Ureter (tissue), 1 donor: Measurements from ENCODE around the gene ETV2. TPM values are rescaled to one million over a fixed set of nuclear protein-coding genes. Genes with fewer than 3 reads are reported as not detected.
"Not testable (repeated sequence)": the region's sequence is repeated elsewhere in the genome, so short reads cannot be mapped to it uniquely, and the experiment has no call there.

Source experiments
- DNase-seq: peaks from one replicate; pipeline ENCODE4 v3.0.0-alpha.2; 2020; ENCODE audit warnings: low spot score
- total RNA-seq: library from RNA; stranded (reverse); gene quantifications from one replicate; pipeline ENCODE4 v1.2.4, GENCODE V29; 2023
- donor health status: DM: yes; HTN: yes; CAD: no.

ETV2 gene
- total RNA-seq = 1.1 TPM

- no peak for DNase-seq
Measured at GRCh38 chr19:35641515-35642151, at the start of gene ETV2. ETV2 (plus strand) TSS chr19:35641745; CDS start chr19:35642461, 716 bp downstream.

- DNase-seq = no peak
Measured at GRCh38 chr19:35592226-35592625, 49.3 kb upstream of the ETV2 start.

GRCh38 chr19:35595026-35595425 lies 46.5 kb upstream of the ETV2 start:
- not testable (repeated sequence) for DNase-seq

GRCh38 chr19:35595928-35596327 lies 45.6 kb upstream of the ETV2 start:
- DNase-seq = no peak

GRCh38 chr19:35596366-35596999 lies 45.1 kb upstream of the ETV2 start:
- DNase-seq = no peak

- DNase-seq = no peak
Measured at GRCh38 chr19:35601971-35602370, 39.6 kb upstream of the ETV2 start.

GRCh38 chr19:35604436-35604835 lies 37.1 kb upstream of the ETV2 start:
- not testable (repeated sequence) for DNase-seq

- not testable (repeated sequence) for DNase-seq
Measured at GRCh38 chr19:35607170-35607569, 34.4 kb upstream of the ETV2 start.

GRCh38 chr19:35607661-35608060 lies 33.9 kb upstream of the ETV2 start:
- DNase-seq = no peak

GRCh38 chr19:35608251-35608650 lies 33.3 kb upstream of the ETV2 start:
- DNase-seq = no peak

- DNase-seq = no peak
Measured at GRCh38 chr19:35609851-35610353, 31.6 kb upstream of the ETV2 start.

- no peak for DNase-seq
Measured at GRCh38 chr19:35612224-35612558, 29.4 kb upstream of the ETV2 start.

GRCh38 chr19:35612559-35613321 lies 28.8 kb upstream of the ETV2 start, which contains the start of gene HAUS5:
HAUS5 (plus strand) TSS chr19:35612735; CDS start chr19:35612795, 60 bp downstream.
- peak; percentile 94 for DNase-seq

GRCh38 chr19:35613574-35613973 lies 28.0 kb upstream of the ETV2 start:
- DNase-seq = no peak

- no peak for DNase-seq
Measured at GRCh38 chr19:35615036-35615435, 26.5 kb upstream of the ETV2 start.

GRCh38 chr19:35618857-35619256 lies 22.7 kb upstream of the ETV2 start:
- no peak for DNase-seq

- DNase-seq = no peak
Measured at GRCh38 chr19:35619290-35619923, 22.1 kb upstream of the ETV2 start.

- no peak for DNase-seq
Measured at GRCh38 chr19:35620001-35620400, 21.5 kb upstream of the ETV2 start.

GRCh38 chr19:35621708-35622107 lies 19.8 kb upstream of the ETV2 start:
- DNase-seq = no peak

- no peak for DNase-seq
Measured at GRCh38 chr19:35622750-35623149, 18.8 kb upstream of the ETV2 start.

- DNase-seq = no peak
Measured at GRCh38 chr19:35623327-35624010, 18.1 kb upstream of the ETV2 start.

GRCh38 chr19:35628264-35628564 lies 13.3 kb upstream of the ETV2 start:
- DNase-seq = no peak
